ENCODE results near the gene SEMA6A.

SEMA6A gene

DNA sequence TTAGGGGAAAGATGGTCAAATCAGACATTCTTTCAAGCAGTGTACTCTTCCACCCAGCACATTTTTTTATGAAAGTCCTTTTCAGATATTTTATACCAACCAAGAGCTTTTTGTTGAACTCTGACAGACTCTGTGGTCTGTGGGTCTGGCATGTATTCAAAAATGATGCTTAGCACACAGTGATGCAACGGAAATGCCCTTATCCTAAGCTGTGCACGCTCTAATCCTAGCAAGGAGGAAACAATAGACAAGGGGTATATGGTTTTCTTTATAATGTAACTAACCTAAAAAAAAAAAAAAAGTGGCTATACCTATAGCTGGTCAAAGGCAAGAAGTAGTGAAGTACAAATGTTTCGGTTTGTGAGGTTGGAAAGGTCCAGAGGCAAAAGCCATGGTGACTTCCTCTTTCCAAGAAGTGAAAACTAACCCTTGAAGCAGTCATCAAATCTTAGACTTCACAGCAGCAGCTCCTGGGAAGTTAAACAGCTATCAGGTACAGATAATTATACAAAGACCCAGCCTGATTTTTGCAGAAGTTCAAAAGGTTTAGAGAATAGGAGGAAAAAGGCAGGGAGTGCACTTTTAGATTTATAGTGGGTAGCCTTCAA is 82.5 kb downstream of the SEMA6A start:
- no peak overlapping the region for H3K9ac ChIP-seq (ENCODE audit: low read length)
- no peak overlapping the region for H3K27ac ChIP-seq (ENCODE audit: low read depth, low read length)
- H3K4me3 ChIP-seq (ENCODE audit: low read depth, low read length) = no peak overlapping the region
- H3K9me3 ChIP-seq (ENCODE audit: control insufficient read depth, insufficient read depth, low read depth, low read length) = no peaks in the 10 kb centered on the region
- peaks cover 5% of the 10 kb centered on the region; the same call in 1 of the 2 replicates for H3K4me1 ChIP-seq (ENCODE audit: control insufficient read depth, insufficient read depth, low read length)
- H3K27me3 ChIP-seq (ENCODE audit: control insufficient read depth, insufficient read depth, low read length) = no peaks in the 10 kb centered on the region
- peaks cover 100% of the 10 kb centered on the region for H3K36me3 ChIP-seq (ENCODE audit: control insufficient read depth, insufficient read depth, low read length)

DNA sequence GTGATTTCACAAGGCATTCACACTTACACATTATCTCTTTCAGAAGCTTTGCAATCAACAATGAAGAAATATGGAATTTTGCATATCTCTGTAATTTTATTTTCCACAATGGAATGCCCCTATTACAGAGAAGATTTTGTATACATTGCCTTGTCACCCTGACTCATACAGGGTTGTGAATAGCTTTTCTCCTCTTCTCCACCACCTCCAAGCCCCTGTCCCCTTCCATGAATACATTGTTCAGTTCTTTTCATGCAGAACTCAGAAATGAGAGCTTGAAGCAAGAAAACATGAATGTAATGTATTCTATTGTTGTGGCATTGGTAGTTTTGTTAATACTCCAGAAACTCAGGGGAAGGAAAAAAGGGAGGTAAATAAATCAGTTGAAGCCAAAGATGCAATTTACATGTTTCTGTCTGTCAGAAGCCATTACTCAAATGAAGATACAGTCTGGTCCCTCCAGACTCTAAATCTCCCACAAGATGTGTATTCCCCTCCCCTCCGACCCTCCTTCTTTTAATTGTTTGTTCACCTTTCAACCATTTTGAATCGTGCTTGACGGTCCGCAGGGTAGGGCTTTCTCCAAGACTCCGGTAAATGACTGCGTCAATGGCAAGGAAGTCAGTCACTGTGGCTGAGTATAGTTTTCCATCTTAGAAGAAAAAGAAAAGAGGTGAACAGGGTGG is 86.1 kb downstream of the SEMA6A start:
- peaks cover 100% of the 10 kb centered on the region for H3K36me3 ChIP-seq (ENCODE audit: control insufficient read depth, insufficient read depth, low read length)
- no peak overlapping the region for H3K27ac ChIP-seq (ENCODE audit: low read depth, low read length)
- H3K27me3 ChIP-seq (ENCODE audit: control insufficient read depth, insufficient read depth, low read length) = no peaks in the 10 kb centered on the region
- no peak overlapping the region for H3K9ac ChIP-seq (ENCODE audit: low read length)
- no peaks in the 10 kb centered on the region for H3K9me3 ChIP-seq (ENCODE audit: control insufficient read depth, insufficient read depth, low read depth, low read length)
- H3K4me3 ChIP-seq (ENCODE audit: low read depth, low read length) = no peak overlapping the region
- no peaks in the 10 kb centered on the region for H3K4me1 ChIP-seq (ENCODE audit: control insufficient read depth, insufficient read depth, low read length)

DNA sequence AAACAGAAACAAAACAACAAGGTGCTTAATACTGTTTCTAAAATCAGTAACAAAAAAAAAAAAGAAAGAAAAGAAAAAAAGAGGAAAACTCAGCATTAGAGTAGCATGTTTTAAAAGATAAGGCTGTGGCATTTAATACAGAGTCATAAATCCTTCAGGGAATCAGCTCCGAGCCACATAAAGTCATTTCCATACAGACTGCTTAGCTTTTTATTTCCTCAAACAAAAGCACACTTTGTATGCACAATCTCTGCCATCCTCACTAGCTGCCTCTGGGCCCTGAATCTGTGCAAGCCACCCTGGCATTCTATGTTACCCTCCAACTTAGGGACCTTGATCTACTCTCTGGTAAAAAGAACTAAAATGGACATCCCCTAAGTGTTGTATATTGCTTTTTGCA is 87.6 kb downstream of the SEMA6A start:
- Histone ChIP-seq H3K4me1 (ENCODE audit: control insufficient read depth, insufficient read depth, low read length) (no peaks in the 10 kb centered on the region), H3K36me3 (ENCODE audit: control insufficient read depth, insufficient read depth, low read length) (peaks cover 100% of the 10 kb centered on the region), H3K9ac (ENCODE audit: low read length) (no peak overlapping the region)

DNA sequence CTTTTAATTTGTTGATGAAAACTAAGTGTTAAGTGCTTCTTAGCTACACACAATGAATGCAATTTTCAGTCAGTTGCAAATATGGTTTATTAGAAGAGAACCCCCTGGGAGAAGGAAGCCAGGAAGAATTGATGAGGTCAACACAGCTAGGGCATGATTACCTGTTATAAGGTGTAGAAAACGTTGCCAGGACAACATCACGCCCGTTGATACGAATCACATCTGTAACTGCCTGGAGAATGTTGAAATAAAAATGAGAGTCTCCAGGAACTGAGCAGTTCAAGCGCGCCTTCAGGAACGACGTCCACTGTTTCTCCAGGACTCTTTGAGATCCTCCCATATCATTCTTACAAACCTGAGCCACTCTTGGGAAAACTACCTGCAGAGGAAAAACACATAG is 88.0 kb downstream of the SEMA6A start:
- Histone ChIP-seq H3K27me3 (ENCODE audit: control insufficient read depth, insufficient read depth, low read length) (no peaks in the 10 kb centered on the region), H3K4me1 (ENCODE audit: control insufficient read depth, insufficient read depth, low read length) (no peaks in the 10 kb centered on the region), H3K36me3 (ENCODE audit: control insufficient read depth, insufficient read depth, low read length) (peaks cover 100% of the 10 kb centered on the region), H3K9me3 (ENCODE audit: control insufficient read depth, insufficient read depth, low read depth, low read length) (no peaks in the 10 kb centered on the region), H3K27ac (ENCODE audit: low read depth, low read length) (no peak overlapping the region), H3K9ac (ENCODE audit: low read length) (no peak overlapping the region), H3K4me3 (ENCODE audit: low read depth, low read length) (no peak overlapping the region)

More for the DNA sequence above, 87.6 kb downstream of the SEMA6A start:
- H3K4me3 ChIP-seq (ENCODE audit: low read depth, low read length) = no peak overlapping the region
- no peaks in the 10 kb centered on the region for H3K27me3 ChIP-seq (ENCODE audit: control insufficient read depth, insufficient read depth, low read length)
- no peaks in the 10 kb centered on the region for H3K9me3 ChIP-seq (ENCODE audit: control insufficient read depth, insufficient read depth, low read depth, low read length)
- no peak overlapping the region for H3K27ac ChIP-seq (ENCODE audit: low read depth, low read length)

DNA sequence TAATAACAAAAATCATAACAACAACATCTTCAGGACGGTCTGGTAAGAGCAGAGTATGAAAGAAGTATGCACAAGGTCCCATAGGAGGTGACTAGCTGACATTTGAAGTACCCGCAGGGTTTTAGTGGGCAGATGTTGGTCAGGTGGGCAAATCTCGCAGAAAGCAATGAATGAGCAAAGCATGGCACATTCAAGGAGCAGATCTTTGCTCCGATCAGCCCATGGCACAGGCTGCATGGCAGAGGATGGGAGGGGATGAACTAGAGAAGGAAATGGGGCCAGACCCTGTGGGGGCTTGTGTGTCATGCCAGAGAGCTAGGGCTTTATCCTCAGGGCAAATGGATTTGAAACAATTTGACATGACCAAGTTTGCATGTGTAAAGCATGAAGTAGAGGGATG is 90.0 kb downstream of the SEMA6A start:
- H3K27me3 ChIP-seq (ENCODE audit: control insufficient read depth, insufficient read depth, low read length) = no peaks in the 10 kb centered on the region
- H3K9ac ChIP-seq (ENCODE audit: low read length) = no peak overlapping the region
- H3K36me3 ChIP-seq (ENCODE audit: control insufficient read depth, insufficient read depth, low read length) = peaks cover 100% of the 10 kb centered on the region
- H3K27ac ChIP-seq (ENCODE audit: low read depth, low read length) = no peak overlapping the region
- no peaks in the 10 kb centered on the region for H3K4me1 ChIP-seq (ENCODE audit: control insufficient read depth, insufficient read depth, low read length)
- H3K9me3 ChIP-seq (ENCODE audit: control insufficient read depth, insufficient read depth, low read depth, low read length) = no peaks in the 10 kb centered on the region
- no peak overlapping the region for H3K4me3 ChIP-seq (ENCODE audit: low read depth, low read length)

DNA sequence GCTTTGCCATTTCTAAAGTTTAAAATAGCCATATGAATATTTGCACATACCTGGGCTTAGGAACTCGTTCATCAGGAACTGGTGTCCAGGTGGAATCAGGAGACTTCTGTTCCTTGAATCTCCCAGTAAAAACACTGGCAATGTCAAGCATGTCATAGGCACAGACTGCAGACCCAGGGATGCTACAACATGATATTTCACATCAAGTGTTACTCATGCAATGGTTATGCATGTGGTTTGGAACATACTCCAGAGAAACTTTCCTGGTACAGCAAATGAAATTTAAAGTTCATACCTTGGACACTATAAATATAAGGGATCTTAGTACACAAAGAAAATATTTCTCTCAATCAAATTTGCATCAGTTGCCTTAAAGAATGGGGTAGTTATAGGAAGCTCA is 92.2 kb downstream of the SEMA6A start:
- Histone ChIP-seq H3K9ac (ENCODE audit: low read length) (no peak overlapping the region), H3K4me3 (ENCODE audit: low read depth, low read length) (no peak overlapping the region), H3K9me3 (ENCODE audit: control insufficient read depth, insufficient read depth, low read depth, low read length) (no peaks in the 10 kb centered on the region), H3K4me1 (ENCODE audit: control insufficient read depth, insufficient read depth, low read length) (no peaks in the 10 kb centered on the region), H3K27ac (ENCODE audit: low read depth, low read length) (no peak overlapping the region), H3K27me3 (ENCODE audit: control insufficient read depth, insufficient read depth, low read length) (no peaks in the 10 kb centered on the region), H3K36me3 (ENCODE audit: control insufficient read depth, insufficient read depth, low read length) (peaks cover 100% of the 10 kb centered on the region)

DNA sequence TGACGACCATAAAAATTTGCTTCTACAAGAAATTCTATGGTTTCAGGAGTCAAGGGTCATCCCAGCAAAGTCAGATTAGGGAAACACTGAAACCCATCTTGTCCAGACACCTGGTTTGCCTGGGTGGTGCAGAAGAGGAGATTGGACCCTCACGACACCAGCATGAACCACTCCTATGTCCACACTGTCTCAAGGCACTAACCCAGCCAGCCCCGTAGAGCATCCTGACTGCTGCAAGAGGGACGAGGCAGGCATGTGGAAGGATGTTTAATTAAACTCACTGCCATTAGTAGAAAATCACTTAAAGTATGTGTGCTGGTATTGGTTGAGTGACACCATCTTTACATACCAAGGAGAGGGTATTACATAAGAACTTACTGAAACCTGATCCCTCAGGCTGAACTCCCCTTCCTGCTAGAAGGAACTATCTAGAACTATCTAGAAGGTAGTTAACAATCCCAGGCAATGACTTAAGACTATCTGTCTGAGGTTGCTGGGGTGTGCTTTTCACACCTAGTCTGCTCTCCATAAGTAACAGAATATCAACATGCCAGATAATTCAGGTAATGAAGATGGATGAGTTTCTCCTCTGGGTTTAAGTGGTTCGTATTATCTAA is 93.6 kb downstream of the SEMA6A start:
- Histone ChIP-seq H3K9ac (ENCODE audit: low read length) (no peak overlapping the region), H3K36me3 (ENCODE audit: control insufficient read depth, insufficient read depth, low read length) (peaks cover 100% of the 10 kb centered on the region), H3K4me3 (ENCODE audit: low read depth, low read length) (no peak overlapping the region)

DNA sequence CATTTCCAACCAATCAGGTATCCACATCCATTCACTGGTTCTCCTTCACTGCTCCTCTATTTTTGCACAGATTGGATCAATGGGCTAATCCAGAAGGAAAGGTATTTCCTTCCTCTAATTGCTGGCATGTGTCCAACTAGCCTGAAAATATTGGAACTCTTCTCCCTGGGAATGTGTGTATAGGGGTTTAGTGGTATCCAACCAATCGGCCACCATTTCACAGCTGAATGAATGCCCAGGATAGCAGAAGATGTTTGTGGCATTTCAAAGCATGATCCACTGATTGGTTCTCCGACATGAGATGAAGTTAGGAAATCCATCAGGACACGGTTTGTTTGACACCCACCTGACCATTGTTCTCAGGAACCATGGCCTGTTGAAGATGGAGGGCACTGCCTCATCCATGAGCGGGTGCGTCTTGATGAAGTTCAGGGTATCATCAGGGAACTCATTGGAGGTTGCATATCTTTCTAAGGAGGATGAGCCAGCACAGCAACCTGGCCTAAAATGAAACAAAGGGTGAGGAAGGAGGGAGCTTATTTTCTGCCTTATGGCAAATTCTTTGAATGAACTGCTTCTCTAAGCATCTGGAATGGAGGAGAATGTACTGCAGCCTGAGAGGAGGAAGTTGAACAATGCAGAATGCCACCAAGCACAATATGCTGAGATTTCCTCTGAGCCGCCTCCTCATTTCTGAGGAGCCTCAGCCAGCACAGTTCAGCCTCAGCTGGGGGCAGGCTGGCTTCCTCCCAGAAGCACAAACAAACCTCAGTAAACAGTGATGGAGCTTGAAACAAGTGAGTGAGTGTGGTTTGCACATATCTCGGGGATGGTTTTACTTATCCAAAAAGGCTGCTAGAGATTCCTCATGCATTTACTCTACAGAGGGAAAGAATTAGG is 94.6 kb downstream of the SEMA6A start:
- Histone ChIP-seq H3K36me3 (ENCODE audit: control insufficient read depth, insufficient read depth, low read length) (peaks cover 100% of the 10 kb centered on the region), H3K9me3 (ENCODE audit: control insufficient read depth, insufficient read depth, low read depth, low read length) (no peaks in the 10 kb centered on the region), H3K27ac (ENCODE audit: low read depth, low read length) (no peak overlapping the region), H3K4me1 (ENCODE audit: control insufficient read depth, insufficient read depth, low read length) (no peaks in the 10 kb centered on the region), H3K27me3 (ENCODE audit: control insufficient read depth, insufficient read depth, low read length) (no peaks in the 10 kb centered on the region), H3K9ac (ENCODE audit: low read length) (no peak overlapping the region), H3K4me3 (ENCODE audit: low read depth, low read length) (no peak overlapping the region)

More for the DNA sequence above, 93.6 kb downstream of the SEMA6A start:
- H3K27ac ChIP-seq (ENCODE audit: low read depth, low read length) = no peak overlapping the region
- H3K4me1 ChIP-seq (ENCODE audit: control insufficient read depth, insufficient read depth, low read length) = no peaks in the 10 kb centered on the region
- no peaks in the 10 kb centered on the region for H3K27me3 ChIP-seq (ENCODE audit: control insufficient read depth, insufficient read depth, low read length)
- no peaks in the 10 kb centered on the region for H3K9me3 ChIP-seq (ENCODE audit: control insufficient read depth, insufficient read depth, low read depth, low read length)

DNA sequence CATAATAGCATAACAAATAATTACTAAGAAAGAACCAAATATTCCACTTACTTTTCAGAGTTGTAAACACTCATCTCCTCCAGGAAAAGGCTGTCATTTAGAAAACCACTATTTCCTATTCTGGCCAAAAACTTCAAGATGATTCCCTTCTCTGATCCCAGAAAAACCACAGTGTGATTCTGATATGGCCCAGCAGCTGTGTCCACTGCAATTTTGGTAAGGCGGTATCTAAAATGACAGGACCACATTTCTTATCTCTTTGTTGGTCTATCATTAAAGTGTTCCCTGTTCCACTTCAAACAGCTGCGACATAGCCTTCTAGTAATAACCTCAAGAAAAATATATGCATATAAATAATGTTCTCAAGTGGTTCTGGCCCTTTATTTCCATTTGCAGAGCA is 96.1 kb downstream of the SEMA6A start:
- Histone ChIP-seq H3K27ac (ENCODE audit: low read depth, low read length) (no peak overlapping the region), H3K36me3 (ENCODE audit: control insufficient read depth, insufficient read depth, low read length) (peaks cover 100% of the 10 kb centered on the region), H3K9me3 (ENCODE audit: control insufficient read depth, insufficient read depth, low read depth, low read length) (no peaks in the 10 kb centered on the region), H3K4me3 (ENCODE audit: low read depth, low read length) (no peak overlapping the region), H3K9ac (ENCODE audit: low read length) (no peak overlapping the region), H3K4me1 (ENCODE audit: control insufficient read depth, insufficient read depth, low read length) (no peaks in the 10 kb centered on the region), H3K27me3 (ENCODE audit: control insufficient read depth, insufficient read depth, low read length) (no peaks in the 10 kb centered on the region)

DNA sequence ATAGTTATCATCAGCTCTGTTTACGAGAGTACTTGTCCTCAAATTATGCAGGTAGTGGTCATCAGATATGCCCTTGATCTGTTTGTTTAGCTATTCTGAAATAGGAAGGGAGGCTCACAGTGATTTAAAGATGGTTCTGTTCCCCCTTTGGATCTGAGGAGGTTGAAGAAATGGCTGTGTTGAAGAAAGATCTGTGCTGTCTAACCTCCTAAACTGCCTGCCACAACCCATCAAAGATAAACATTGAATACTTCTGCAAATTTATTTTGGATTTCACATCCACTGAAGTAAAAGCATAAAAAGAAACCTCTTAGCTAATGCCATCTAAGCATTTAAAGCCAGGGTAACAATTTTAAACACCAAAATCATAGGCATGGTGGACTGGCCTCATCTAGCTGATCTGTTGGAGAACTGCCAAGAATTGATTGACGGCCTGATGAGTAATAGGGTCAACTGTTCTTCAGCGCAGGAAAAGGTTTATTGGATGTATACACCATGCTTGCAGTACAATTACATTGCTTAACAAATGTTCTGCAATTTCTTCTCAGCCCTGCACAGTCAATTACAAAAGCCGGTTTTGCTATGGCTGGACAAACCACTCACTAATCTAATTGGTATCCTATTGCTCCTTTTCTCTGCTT is 97.6 kb downstream of the SEMA6A start:
- H3K27ac ChIP-seq (ENCODE audit: low read depth, low read length) = no peak overlapping the region
- H3K36me3 ChIP-seq (ENCODE audit: control insufficient read depth, insufficient read depth, low read length) = peaks cover 100% of the 10 kb centered on the region
- no peak overlapping the region for H3K9ac ChIP-seq (ENCODE audit: low read length)
- H3K4me1 ChIP-seq (ENCODE audit: control insufficient read depth, insufficient read depth, low read length) = no peaks in the 10 kb centered on the region
- H3K9me3 ChIP-seq (ENCODE audit: control insufficient read depth, insufficient read depth, low read depth, low read length) = no peaks in the 10 kb centered on the region
- no peak overlapping the region for H3K4me3 ChIP-seq (ENCODE audit: low read depth, low read length)
- H3K27me3 ChIP-seq (ENCODE audit: control insufficient read depth, insufficient read depth, low read length) = no peaks in the 10 kb centered on the region
